Measurements from ENCODE around the gene AMPD3. TPM values are rescaled to one million over a fixed set of nuclear protein-coding genes. Genes with fewer than 3 reads are reported as not detected.

Gene AMPD3
- total RNA-seq, 2 experiments from 2014 or later: 8.8 to 13.4 TPM

GRCh38 chr11:10455637-10456487, 798 bp downstream of the AMPD3 start:
- peaks cover 68% of the 10 kb centered on the region for H3K4me1 Mint-ChIP-seq
- no peaks in the 10 kb centered on the region for H3K9me3 Mint-ChIP-seq (ENCODE audit: low read depth)
- peaks cover 11% of the 10 kb centered on the region for H3K27me3 Mint-ChIP-seq
- H3K36me3 Mint-ChIP-seq: peaks cover 5% of the 10 kb centered on the region
- ATAC-seq (peak; percentile 83), DNase-seq (peak; percentile 89)
- CTCF ChIA-PET: interaction anchor here (0.7 to 4.8 kb wide), 10 partner anchors 10 to 270 kb away, joined by 3 to 24 read pairs (median 4); partner anchors contain the start of gene RNF141
- peak overlapping the region; percentile 87 for H3K27ac Mint-ChIP-seq
- H3K4me3 Mint-ChIP-seq: peak overlapping the region; percentile 93

GRCh38 chr11:10456519-10456918, 1.5 kb downstream of the AMPD3 start:
- H3K4me1 Mint-ChIP-seq: peaks cover 64% of the 10 kb centered on the region
- DNase-seq (no peak), ATAC-seq (no peak)
- CTCF ChIA-PET: interaction anchor here (0.7 to 4.8 kb wide), 7 partner anchors 12 to 884 kb away, joined by 3 to 24 read pairs (median 4); partner anchors contain the start of gene RNF141
- peak overlapping the region; percentile 87 for H3K27ac Mint-ChIP-seq
- peaks cover 6% of the 10 kb centered on the region for H3K27me3 Mint-ChIP-seq
- H3K4me3 Mint-ChIP-seq: peak overlapping the region; percentile 93
- H3K9me3 Mint-ChIP-seq (ENCODE audit: low read depth): no peaks in the 10 kb centered on the region
- peaks cover 7% of the 10 kb centered on the region for H3K36me3 Mint-ChIP-seq

- DNase-seq (no peak), ATAC-seq (no peak)
- Mint-ChIP-seq H3K27ac (peak overlapping the region; percentile 61), H3K9me3 (ENCODE audit: low read depth) (no peaks in the 10 kb centered on the region), H3K27me3 (no peaks in the 10 kb centered on the region), H3K36me3 (peaks cover 14% of the 10 kb centered on the region), H3K4me1 (peaks cover 56% of the 10 kb centered on the region), H3K4me3 (peak overlapping the region; percentile 93)
- CTCF ChIA-PET: interaction anchor here (1.9 to 4.8 kb wide), 3 partner anchors 44 to 83 kb away, joined by 7 to 24 read pairs (median 17); partner anchors contain the start of gene RNF141
Observed at GRCh38 chr11:10457901-10458300, 2.8 kb downstream of the AMPD3 start.

GRCh38 chr11:10459029-10459970, 4.2 kb downstream of the AMPD3 start:
- Mint-ChIP-seq H3K9me3 (ENCODE audit: low read depth) (no peaks in the 10 kb centered on the region), H3K27me3 (no peaks in the 10 kb centered on the region), H3K27ac (peak overlapping the region; percentile 98), H3K36me3 (peaks cover 26% of the 10 kb centered on the region), H3K4me3 (peak overlapping the region; percentile 66), H3K4me1 (peaks cover 54% of the 10 kb centered on the region)
- CTCF ChIA-PET: interaction anchor here (1.5 to 1.9 kb wide), 4 partner anchors 19 to 82 kb away, joined by 4 to 9 read pairs (median 6); partner anchors contain the start of gene RNF141
- peak; percentile 82 for DNase-seq
- ATAC-seq: peak; percentile 77

GRCh38 chr11:10460611-10461275, 5.7 kb downstream of the AMPD3 start:
- DNase-seq (peak; percentile 14), ATAC-seq (no peak)
- peak overlapping the region; percentile 63 for H3K27ac Mint-ChIP-seq
- no peaks in the 10 kb centered on the region for H3K27me3 Mint-ChIP-seq
- H3K4me1 Mint-ChIP-seq: peaks cover 44% of the 10 kb centered on the region
- peaks cover 35% of the 10 kb centered on the region for H3K36me3 Mint-ChIP-seq
- CTCF ChIA-PET: interaction anchor here (0.8 to 1.8 kb wide), 6 partner anchors 9 to 281 kb away, joined by 3 to 9 read pairs (median 4); partner anchors contain the start of gene RNF141
- H3K9me3 Mint-ChIP-seq (ENCODE audit: low read depth): no peaks in the 10 kb centered on the region
- H3K4me3 Mint-ChIP-seq: no peak overlapping the region

GRCh38 chr11:10461276-10461790, 6.3 kb downstream of the AMPD3 start:
- H3K4me3 Mint-ChIP-seq: no peak overlapping the region
- peaks cover 36% of the 10 kb centered on the region for H3K36me3 Mint-ChIP-seq

GRCh38 chr11:10462746-10463300, 7.8 kb downstream of the AMPD3 start:
- no peak overlapping the region for H3K27ac Mint-ChIP-seq
- H3K4me3 Mint-ChIP-seq: no peak overlapping the region
- H3K36me3 Mint-ChIP-seq: peaks cover 44% of the 10 kb centered on the region
- no peaks in the 10 kb centered on the region for H3K27me3 Mint-ChIP-seq
- ATAC-seq: no peak
- peak; percentile 11 for DNase-seq
- H3K4me1 Mint-ChIP-seq: peaks cover 28% of the 10 kb centered on the region
- peaks cover 4% of the 10 kb centered on the region for H3K9me3 Mint-ChIP-seq (ENCODE audit: low read depth)
- CTCF ChIA-PET: no interaction called here

More at GRCh38 chr11:10461276-10461790, 6.3 kb downstream of the AMPD3 start:
- DNase-seq: peak; percentile 33
- peaks cover 42% of the 10 kb centered on the region for H3K4me1 Mint-ChIP-seq
- CTCF ChIA-PET: interaction anchor here (0.8 to 1.5 kb wide), 4 partner anchors 10 to 281 kb away, joined by 3 to 6 read pairs (median 4); partner anchors contain the start of gene RNF141
- H3K27ac Mint-ChIP-seq: no peak overlapping the region
- H3K27me3 Mint-ChIP-seq: no peaks in the 10 kb centered on the region
- H3K9me3 Mint-ChIP-seq (ENCODE audit: low read depth): no peaks in the 10 kb centered on the region
- ATAC-seq: no peak

- CTCF ChIA-PET: no interaction called here
Observed at GRCh38 chr11:10473371-10473770, 18.3 kb downstream of the AMPD3 start.

GRCh38 chr11:10474551-10474950, 19.5 kb downstream of the AMPD3 start:
- Mint-ChIP-seq H3K4me1 (peaks cover 8% of the 10 kb centered on the region), H3K36me3 (peaks cover 1% of the 10 kb centered on the region), H3K9me3 (ENCODE audit: low read depth) (no peaks in the 10 kb centered on the region), H3K27ac (no peak overlapping the region), H3K27me3 (no peaks in the 10 kb centered on the region), H3K4me3 (no peak overlapping the region)
- DNase-seq (no peak), ATAC-seq (no peak)
- CTCF ChIA-PET: no interaction called here

More at GRCh38 chr11:10473371-10473770, 18.3 kb downstream of the AMPD3 start:
- Mint-ChIP-seq H3K9me3 (ENCODE audit: low read depth) (peaks cover 2% of the 10 kb centered on the region), H3K36me3 (peaks cover 1% of the 10 kb centered on the region), H3K4me1 (peaks cover 8% of the 10 kb centered on the region), H3K27me3 (no peaks in the 10 kb centered on the region), H3K27ac (no peak overlapping the region), H3K4me3 (no peak overlapping the region)
- DNase-seq (no peak), ATAC-seq (no peak)

GRCh38 chr11:10476342-10476741, 21.3 kb downstream of the AMPD3 start:
- CTCF ChIA-PET: interaction anchor here (1.2 kb wide), 1 partner anchor 64 kb away, joined by 3 read pairs; the partner anchor contains the start of gene RNF141
- ATAC-seq (no peak), DNase-seq (no peak)
- Mint-ChIP-seq H3K36me3 (peaks cover under 1% of the 10 kb centered on the region), H3K4me3 (no peak overlapping the region), H3K4me1 (peaks cover 8% of the 10 kb centered on the region), H3K9me3 (ENCODE audit: low read depth) (no peaks in the 10 kb centered on the region), H3K27ac (no peak overlapping the region), H3K27me3 (no peaks in the 10 kb centered on the region)

- ATAC-seq (no peak), DNase-seq (no peak)
- Mint-ChIP-seq H3K36me3 (peaks cover 3% of the 10 kb centered on the region), H3K4me1 (peaks cover 8% of the 10 kb centered on the region), H3K4me3 (no peak overlapping the region), H3K9me3 (ENCODE audit: low read depth) (no peaks in the 10 kb centered on the region), H3K27me3 (no peaks in the 10 kb centered on the region), H3K27ac (no peak overlapping the region)
- CTCF ChIA-PET: no interaction called here
Observed at GRCh38 chr11:10476927-10477689, 22.0 kb downstream of the AMPD3 start.

GRCh38 chr11:10477690-10478046, 22.6 kb downstream of the AMPD3 start:
- DNase-seq (no peak), ATAC-seq (no peak)
- CTCF ChIA-PET: no interaction called here
- Mint-ChIP-seq H3K9me3 (ENCODE audit: low read depth) (no peaks in the 10 kb centered on the region), H3K4me3 (no peak overlapping the region), H3K27ac (no peak overlapping the region), H3K36me3 (peaks cover 5% of the 10 kb centered on the region), H3K27me3 (no peaks in the 10 kb centered on the region), H3K4me1 (peaks cover 8% of the 10 kb centered on the region)

Measured in activated CD8-positive, alpha-beta memory T cell treated with anti-CD3 and anti-CD28 coated beads, Interleukin-2, amount 10 ng/mL, durations not matched to agents 7 days and 5 days (primary cell).